Measurements from ENCODE around the gene IQGAP1. TPM values are rescaled to one million over a fixed set of nuclear protein-coding genes. Genes with fewer than 3 reads are reported as not detected.

Gene IQGAP1
- polyA plus RNA-seq, 1 donor (not counting 4 experiments of a cell fraction or from before 2014, with no cell fraction given) = 310 TPM

- H3K27ac ChIP-seq (ENCODE audit: control insufficient read depth, insufficient read depth, low read length) = no peak overlapping the region
- dilution Hi-C loops (cut with MboI; ENCODE audit: extremely low pct_ligation_motif_present, low sequenced_read_pairs) = no loop called here
- no peak for TF ChIP-seq CTCF (optimal IDR thresholded peaks at IDR 0.05 in 1 of 3, IDR thresholded peaks at IDR 0.05 in 1 of 3, conservative IDR thresholded peaks at IDR 0.05 in 1 of 3; ENCODE audit: extremely low read depth in 1 of 3, insufficient read depth in 2 of 3, low read length in 3 of 3)
- no peaks in the 10 kb centered on the region for H3K9me3 ChIP-seq (ENCODE audit: control insufficient read depth, low read depth, low read length)
- peaks cover 2% of the 10 kb centered on the region for H3K79me2 ChIP-seq (ENCODE audit: control insufficient read depth, insufficient read depth, low read length)
- H3K9me1 ChIP-seq (ENCODE audit: control insufficient read depth, extremely low read depth, insufficient read depth, low read length) = peaks cover 2% of the 10 kb centered on the region
- H3K36me3 ChIP-seq (ENCODE audit: control insufficient read depth in 2 of 2, extremely low read depth in 1 of 2, insufficient read depth in 2 of 2, low read length in 2 of 2) = peaks cover 37 to 68% of the 10 kb centered on the region in 2 experiments
- DNase-seq (ENCODE audit: low read depth, low spot score) (no peak), FAIRE-seq (no peak)
- no peaks in the 10 kb centered on the region for H3K27me3 ChIP-seq (ENCODE audit: control insufficient read depth, extremely low read depth, insufficient read depth, low read length)
- no peak overlapping the region for H2AFZ ChIP-seq (ENCODE audit: control insufficient read depth, low read length)
- H3K4me3 ChIP-seq (ENCODE audit: control insufficient read depth in 2 of 3, extremely low read depth in 1 of 3, insufficient read depth in 2 of 3, low read depth in 1 of 3, low read length in 3 of 3) = no peak overlapping the region
- H3K4me2 ChIP-seq (ENCODE audit: control insufficient read depth, extremely low read depth, insufficient read depth, low read depth, low read length) = no peak overlapping the region
- no peak overlapping the region for H3K9ac ChIP-seq (ENCODE audit: control insufficient read depth, extremely low read depth, insufficient read depth, low read length)
- peaks cover 5% of the 10 kb centered on the region for H4K20me1 ChIP-seq (ENCODE audit: control insufficient read depth, extremely low read depth, insufficient read depth, low read length)
- peaks cover 21% of the 10 kb centered on the region for H3K4me1 ChIP-seq (ENCODE audit: control insufficient read depth, extremely low read depth, insufficient read depth, low read length)
Observed at GRCh38 chr15:90483012-90483307, 94.9 kb downstream of the IQGAP1 start.

GRCh38 chr15:90483637-90484036, 95.6 kb downstream of the IQGAP1 start:
- H2AFZ ChIP-seq (ENCODE audit: control insufficient read depth, low read length) = no peak overlapping the region
- FAIRE-seq (no peak), DNase-seq (ENCODE audit: low read depth, low spot score) (no peak)

More at GRCh38 chr15:90483637-90484036, 95.6 kb downstream of the IQGAP1 start:
- dilution Hi-C loops (cut with MboI; ENCODE audit: extremely low pct_ligation_motif_present, low sequenced_read_pairs) = no loop called here
- Histone ChIP-seq H4K20me1 (ENCODE audit: control insufficient read depth, extremely low read depth, insufficient read depth, low read length) (peaks cover 6% of the 10 kb centered on the region), H3K9me3 (ENCODE audit: control insufficient read depth, low read depth, low read length) (no peaks in the 10 kb centered on the region), H3K9me1 (ENCODE audit: control insufficient read depth, extremely low read depth, insufficient read depth, low read length) (peaks cover 2% of the 10 kb centered on the region), H3K9ac (ENCODE audit: control insufficient read depth, extremely low read depth, insufficient read depth, low read length) (no peak overlapping the region), H3K27ac (ENCODE audit: control insufficient read depth, insufficient read depth, low read length) (no peak overlapping the region), H3K79me2 (ENCODE audit: control insufficient read depth, insufficient read depth, low read length) (peaks cover 2% of the 10 kb centered on the region), H3K4me2 (ENCODE audit: control insufficient read depth, extremely low read depth, insufficient read depth, low read depth, low read length) (no peak overlapping the region), H3K4me3 (ENCODE audit: control insufficient read depth in 2 of 3, extremely low read depth in 1 of 3, insufficient read depth in 2 of 3, low read depth in 1 of 3, low read length in 3 of 3) (no peak overlapping the region), H3K27me3 (ENCODE audit: control insufficient read depth, extremely low read depth, insufficient read depth, low read length) (no peaks in the 10 kb centered on the region), H3K4me1 (ENCODE audit: control insufficient read depth, extremely low read depth, insufficient read depth, low read length) (peaks cover 18% of the 10 kb centered on the region), H3K36me3 (ENCODE audit: control insufficient read depth in 2 of 2, extremely low read depth in 1 of 2, insufficient read depth in 2 of 2, low read length in 2 of 2) (peaks cover 38 to 64% of the 10 kb centered on the region in 2 experiments)
- TF ChIP-seq CTCF (optimal IDR thresholded peaks at IDR 0.05 in 1 of 3, IDR thresholded peaks at IDR 0.05 in 1 of 3, conservative IDR thresholded peaks at IDR 0.05 in 1 of 3; ENCODE audit: extremely low read depth in 1 of 3, insufficient read depth in 2 of 3, low read length in 3 of 3) (no peak), EZH2 (IDR thresholded peaks at IDR 0.05; ENCODE audit: low read length) (no peak)
